Ascending aorta (tissue), 2 donors: Measurements from ENCODE around the gene CD44. TPM values are rescaled to one million over a fixed set of nuclear protein-coding genes. Genes with fewer than 3 reads are reported as not detected.

Experiments
- DNase-seq, 2 donors: peaks; one replicate each; pipeline ENCODE4 v3.0.0-alpha.2; 2019; ENCODE audit warnings: low spot score in 2 of 2
- H3K27ac ChIP-seq, 2 donors: fragments of 200-600 bp; sonication (generic); one replicate each; pipeline ENCODE4 v1.5.1; 2016 to 2017; ENCODE audit warnings: mild to moderate bottlenecking in 1 of 2
- H3K27me3 ChIP-seq: fragments of 200-600 bp; sonication (generic); one replicate; pipeline ENCODE4 v1.5.1; 2017
- H3K36me3 ChIP-seq, 2 donors: fragments of 200-600 bp; sonication (generic); one replicate each; pipeline ENCODE4 v1.5.1; 2016
- H3K4me1 ChIP-seq, 2 donors: fragments of 200-600 bp; sonication (generic); one replicate each; pipeline ENCODE4 v1.5.1; 2016 to 2017; ENCODE audit warnings: mild to moderate bottlenecking in 1 of 2
- H3K4me3 ChIP-seq, 2 donors: fragments of 200-600 bp; sonication (generic); one replicate each; pipeline ENCODE4 v1.5.1; 2016 to 2017; ENCODE audit warnings: mild to moderate bottlenecking in 1 of 2
- H3K9me3 ChIP-seq, 2 donors: fragments of 200-600 bp; sonication (generic); one replicate each; pipeline ENCODE4 v1.5.1; 2016
- CTCF ChIP-seq, 3 experiments: fragments of 200-600 bp in 2 of 3; fragments of 450-650 bp in 1 of 3; sonication (generic) in 2 of 3; IDR thresholded peaks; one replicate each; pipeline ENCODE4 v1.5.1; 2016 to 2019; ENCODE audit warnings: antibody characterized with exemption in 3 of 3, mild to moderate bottlenecking in 1 of 3, moderate library complexity in 1 of 3
- intact Hi-C: fragments of 100-400 bp; cut with DNase I; formaldehyde crosslinking; loops from one replicate; pipeline ENCODE4 v1.15.1; 2023
- total RNA-seq: library from RNA; depleted of rRNA; stranded (reverse); fragments of >200 nt; gene quantifications from one replicate; pipeline ENCODE4 v1.1.0, GENCODE V29; 2016

CD44 gene
- total RNA-seq, 1 donor from 2014 or later, result 188 TPM

GRCh38 chr11:35204614-35205013 is 65.6 kb downstream of the CD44 start:
- no peak overlapping the region for H3K27ac ChIP-seq
- H3K36me3 ChIP-seq, result peaks cover 35 to 60% of the 10 kb centered on the region in 2 donors
- H3K4me1 ChIP-seq, result peaks cover 0 to 4% of the 10 kb centered on the region in 2 donors
- no peaks in the 10 kb centered on the region for H3K27me3 ChIP-seq
- intact Hi-C loops, result no loop called here
- no peak for DNase-seq
- H3K9me3 ChIP-seq, result no peaks in the 10 kb centered on the region
- H3K4me3 ChIP-seq, result no peak overlapping the region
- no peak for TF ChIP-seq CTCF (IDR thresholded peaks at IDR 0.05)

- TF ChIP-seq CTCF (IDR thresholded peaks at IDR 0.05), result no peak
- H3K27me3 ChIP-seq, result no peaks in the 10 kb centered on the region
- no peak overlapping the region for H3K4me3 ChIP-seq
- no peak overlapping the region for H3K27ac ChIP-seq
- H3K4me1 ChIP-seq, result peaks cover 0 to 4% of the 10 kb centered on the region in 2 donors
- intact Hi-C loops, result no loop called here
- no peak for DNase-seq
- H3K9me3 ChIP-seq, result no peaks in the 10 kb centered on the region
- H3K36me3 ChIP-seq, result peaks cover 28 to 62% of the 10 kb centered on the region in 2 donors
Measured at GRCh38 chr11:35206616-35207015, 67.6 kb downstream of the CD44 start.

- Histone ChIP-seq H3K36me3 (peaks cover 25 to 59% of the 10 kb centered on the region in 2 donors), H3K4me1 (peaks cover 0 to 4% of the 10 kb centered on the region in 2 donors), H3K9me3 (no peaks in the 10 kb centered on the region), H3K27me3 (no peaks in the 10 kb centered on the region), H3K4me3 (no peak overlapping the region), H3K27ac (no peak overlapping the region)
- intact Hi-C loops, result no loop called here
- TF ChIP-seq CTCF (IDR thresholded peaks at IDR 0.05), result no peak
- DNase-seq, result no peak
Measured at GRCh38 chr11:35207471-35208403, 68.8 kb downstream of the CD44 start.

- intact Hi-C loops, result no loop called here
- Histone ChIP-seq H3K4me3 (no peak overlapping the region), H3K27ac (no peak overlapping the region), H3K9me3 (no peaks in the 10 kb centered on the region), H3K4me1 (peaks cover 0 to 4% of the 10 kb centered on the region in 2 donors), H3K36me3 (peaks cover 25 to 57% of the 10 kb centered on the region in 2 donors), H3K27me3 (no peaks in the 10 kb centered on the region)
- TF ChIP-seq CTCF (IDR thresholded peaks at IDR 0.05), result no peak
- no peak for DNase-seq
Measured at GRCh38 chr11:35208795-35209194, 69.8 kb downstream of the CD44 start.

GRCh38 chr11:35210876-35211546 is 72.0 kb downstream of the CD44 start:
- Histone ChIP-seq H3K9me3 (no peaks in the 10 kb centered on the region), H3K36me3 (peaks cover 16 to 51% of the 10 kb centered on the region in 2 donors), H3K27me3 (no peaks in the 10 kb centered on the region), H3K4me3 (no peak overlapping the region), H3K4me1 (peaks cover 0 to 7% of the 10 kb centered on the region in 2 donors), H3K27ac (no peak overlapping the region)
- DNase-seq, result no peak
- intact Hi-C loops, result loop anchor here (5.0 kb wide), 1 partner anchor 39 kb away; no protein-coding TSS in a partner anchor
- no peak for TF ChIP-seq CTCF (IDR thresholded peaks at IDR 0.05)
